Immature natural killer cell (primary cell): Measurements from ENCODE around the gene GNPDA1. TPM values are rescaled to one million over a fixed set of nuclear protein-coding genes. Genes with fewer than 3 reads are reported as not detected.

Source experiments
- DNase-seq, 3 donors: peaks; one replicate each; pipeline ENCODE4 v3.0.0; 2022; ENCODE audit warnings: mixed read lengths in 1 of 3
- H3K27ac Mint-ChIP-seq, 6 donors: one replicate each; pipeline ENCODE4 v1.8.0; 2020; ENCODE audit warnings: mixed read lengths in 6 of 6, mild to moderate bottlenecking in 5 of 6, inconsistent platforms in 4 of 6, moderate library complexity in 3 of 6
- H3K27me3 Mint-ChIP-seq, 3 donors: one replicate each; pipeline ENCODE4 v1.8.0; 2020 to 2021; ENCODE audit warnings: low read depth in 3 of 3, mild to moderate bottlenecking in 3 of 3, mixed read lengths in 3 of 3, moderate library complexity in 3 of 3, inconsistent platforms in 1 of 3
- H3K36me3 Mint-ChIP-seq, 3 donors: one replicate each; pipeline ENCODE4 v1.8.0; 2020; ENCODE audit warnings: mixed read lengths in 3 of 3, inconsistent platforms in 2 of 3, mild to moderate bottlenecking in 2 of 3
- H3K4me1 Mint-ChIP-seq, 2 donors: one replicate each; pipeline ENCODE4 v1.8.0; 2020; ENCODE audit warnings: inconsistent platforms in 2 of 2, mild to moderate bottlenecking in 2 of 2, mixed read lengths in 2 of 2, moderate library complexity in 1 of 2
- H3K4me3 Mint-ChIP-seq, 5 donors: one replicate each; pipeline ENCODE4 v1.8.0; 2020; ENCODE audit warnings: mild to moderate bottlenecking in 5 of 5, mixed read lengths in 5 of 5, inconsistent platforms in 3 of 5, moderate library complexity in 3 of 5
- H3K9me3 Mint-ChIP-seq, 6 donors: one replicate each; pipeline ENCODE4 v1.8.0; 2020; ENCODE audit warnings: mild to moderate bottlenecking in 6 of 6, mixed read lengths in 6 of 6, inconsistent platforms in 4 of 6, moderate library complexity in 3 of 6
- polyA plus RNA-seq, 3 donors: library from polyadenylated mRNA; unstranded; fragments of 300-500 nt; fragmentation: Illumina TruSeq; gene quantifications; one replicate each; pipeline ENCODE4 v1.2.3, GENCODE V29; 2021

Gene GNPDA1
- polyA plus RNA-seq, 3 donors from 2014 or later: 17.5 to 35.9 (median 28.4) TPM

DNA sequence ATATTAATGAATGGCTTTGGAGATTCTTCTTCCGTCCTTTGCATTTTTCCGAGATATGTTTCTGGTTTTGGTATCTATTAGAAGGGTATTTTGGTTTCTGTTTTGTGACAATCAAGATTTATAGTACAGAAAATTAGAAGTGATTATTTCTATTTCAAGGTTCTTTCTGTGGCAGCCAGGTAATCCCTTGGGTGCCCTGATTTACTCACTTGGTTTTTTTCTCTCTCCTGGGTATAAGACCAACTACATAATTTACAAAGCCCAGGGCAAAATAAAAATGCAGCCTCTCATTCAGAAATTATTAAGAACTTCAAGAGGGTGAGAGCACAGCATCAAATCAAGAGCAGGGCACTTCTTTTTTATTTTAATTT, 45.9 kb downstream of the GNPDA1 start:
- Mint-ChIP-seq H3K9me3 (no peaks in the 10 kb centered on the region), H3K27me3 (peaks cover 0 to 8% (median 2%) of the 10 kb centered on the region in 3 donors), H3K36me3 (no peaks in the 10 kb centered on the region), H3K4me3 (no peak overlapping the region), H3K4me1 (peaks cover 34 to 50% of the 10 kb centered on the region in 2 donors), H3K27ac (peak overlapping the region in 1 of 6 donors; percentile 61)
- no peak for DNase-seq

DNA sequence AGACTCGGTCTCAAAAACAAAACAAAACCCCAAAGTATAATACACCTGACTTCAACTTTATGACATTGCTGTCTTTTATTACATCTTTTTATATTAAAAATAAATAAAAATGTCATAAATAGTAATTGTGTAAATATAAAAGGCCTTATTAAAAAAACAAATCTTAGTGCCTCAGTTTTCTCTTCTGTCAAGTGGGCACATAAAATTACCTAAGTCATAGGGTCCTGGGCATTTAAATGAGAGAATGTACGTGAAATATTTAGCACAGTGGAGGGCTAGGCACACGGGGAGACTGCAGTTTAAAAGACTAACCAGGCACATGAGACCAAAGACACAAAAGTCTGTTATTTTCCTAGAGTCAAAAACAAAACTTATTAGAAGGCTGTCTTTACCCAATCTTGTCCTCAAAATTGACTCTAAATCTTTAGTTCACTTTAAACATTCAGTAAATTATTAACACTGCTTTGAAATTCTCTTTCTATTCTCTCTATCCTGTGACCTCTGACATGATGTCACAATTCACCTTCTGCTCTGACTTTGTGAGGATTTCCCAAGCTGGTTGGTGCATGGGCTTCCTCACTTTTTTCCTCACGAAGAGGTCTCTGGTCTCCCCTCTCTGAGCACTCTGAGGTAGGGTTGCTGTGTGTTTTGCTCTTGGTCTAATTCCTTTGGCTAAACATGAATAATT, 46.4 kb downstream of the GNPDA1 start:
- H3K4me1 Mint-ChIP-seq: peaks cover 40 to 56% of the 10 kb centered on the region in 2 donors
- peaks cover under 1 to 10% (median 2%) of the 10 kb centered on the region in 3 donors for H3K27me3 Mint-ChIP-seq
- peak overlapping the region in 1 of 6 donors; percentile 61 for H3K27ac Mint-ChIP-seq
- no peaks in the 10 kb centered on the region for H3K9me3 Mint-ChIP-seq
- no peak for DNase-seq
- H3K4me3 Mint-ChIP-seq: no peak overlapping the region
- no peaks in the 10 kb centered on the region for H3K36me3 Mint-ChIP-seq

GRCh38 chr5:141965071-141965470, 47.8 kb downstream of the GNPDA1 start:
- Mint-ChIP-seq H3K27ac (peak overlapping the region in 1 of 6 donors; percentile 7), H3K27me3 (peaks cover 2 to 10% (median 2%) of the 10 kb centered on the region in 3 donors), H3K4me3 (no peak overlapping the region)

DNA sequence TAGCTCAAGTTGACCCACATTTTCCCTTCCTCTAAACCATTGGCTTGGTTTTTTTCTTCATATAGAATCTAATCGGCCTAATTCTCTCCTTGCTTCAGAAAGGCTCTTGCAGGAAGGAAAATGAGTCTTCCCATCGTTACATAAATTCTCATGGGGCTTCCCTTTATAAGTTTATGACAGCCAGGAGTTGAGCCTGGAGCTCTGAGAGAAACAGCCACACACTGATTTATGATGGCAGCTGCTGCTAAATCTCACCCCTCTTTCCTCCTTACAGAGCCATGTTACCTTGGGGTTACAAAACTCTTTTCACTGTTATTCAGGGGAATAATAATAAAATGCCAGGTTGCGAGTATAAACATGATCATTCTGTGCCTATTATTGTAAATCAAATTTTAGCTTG, 49.1 kb downstream of the GNPDA1 start:
- Mint-ChIP-seq H3K27ac (peak overlapping the region in 1 of 6 donors; percentile 10), H3K36me3 (no peaks in the 10 kb centered on the region), H3K27me3 (peaks cover 0 to 5% (median 2%) of the 10 kb centered on the region in 3 donors), H3K4me1 (peaks cover 41 to 61% of the 10 kb centered on the region in 2 donors), H3K9me3 (no peaks in the 10 kb centered on the region), H3K4me3 (no peak overlapping the region)
- no peak for DNase-seq

More at GRCh38 chr5:141965071-141965470, 47.8 kb downstream of the GNPDA1 start:
- Mint-ChIP-seq H3K36me3 (no peaks in the 10 kb centered on the region), H3K9me3 (no peaks in the 10 kb centered on the region), H3K4me1 (peaks cover 47 to 62% of the 10 kb centered on the region in 2 donors)
- DNase-seq: no peak

DNA sequence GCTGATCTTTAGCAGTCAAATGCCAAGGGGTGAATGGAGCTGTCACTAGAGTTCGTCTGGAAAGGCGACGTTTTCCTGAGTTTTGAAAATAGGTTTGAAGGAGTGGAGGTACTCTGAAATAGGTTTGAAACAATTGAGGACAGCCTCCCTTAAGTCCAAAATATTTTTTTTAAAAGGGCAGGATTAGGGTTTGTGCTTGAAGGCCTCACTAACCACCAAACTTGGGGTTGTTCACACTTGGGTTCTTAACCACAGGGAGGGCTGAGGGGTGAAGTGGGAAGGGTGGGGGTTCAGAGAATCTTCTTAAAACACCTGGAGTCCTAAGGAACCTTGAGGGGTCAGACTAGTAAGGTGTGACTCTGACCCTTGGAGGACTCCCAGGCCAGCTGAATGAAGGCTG, 51.4 kb downstream of the GNPDA1 start:
- Mint-ChIP-seq H3K9me3 (no peaks in the 10 kb centered on the region), H3K4me1 (peaks cover 46 to 55% of the 10 kb centered on the region in 2 donors), H3K4me3 (peak overlapping the region; percentile 69 to 83 (median 78)), H3K27me3 (peaks cover 0 to 2% (median 2%) of the 10 kb centered on the region in 3 donors), H3K27ac (peak overlapping the region; percentile 68 to 94 (median 88)), H3K36me3 (peaks cover 0 to under 1% (median 0%) of the 10 kb centered on the region in 3 donors)
- DNase-seq: peak; percentile 38 to 53 (median 39)

DNA sequence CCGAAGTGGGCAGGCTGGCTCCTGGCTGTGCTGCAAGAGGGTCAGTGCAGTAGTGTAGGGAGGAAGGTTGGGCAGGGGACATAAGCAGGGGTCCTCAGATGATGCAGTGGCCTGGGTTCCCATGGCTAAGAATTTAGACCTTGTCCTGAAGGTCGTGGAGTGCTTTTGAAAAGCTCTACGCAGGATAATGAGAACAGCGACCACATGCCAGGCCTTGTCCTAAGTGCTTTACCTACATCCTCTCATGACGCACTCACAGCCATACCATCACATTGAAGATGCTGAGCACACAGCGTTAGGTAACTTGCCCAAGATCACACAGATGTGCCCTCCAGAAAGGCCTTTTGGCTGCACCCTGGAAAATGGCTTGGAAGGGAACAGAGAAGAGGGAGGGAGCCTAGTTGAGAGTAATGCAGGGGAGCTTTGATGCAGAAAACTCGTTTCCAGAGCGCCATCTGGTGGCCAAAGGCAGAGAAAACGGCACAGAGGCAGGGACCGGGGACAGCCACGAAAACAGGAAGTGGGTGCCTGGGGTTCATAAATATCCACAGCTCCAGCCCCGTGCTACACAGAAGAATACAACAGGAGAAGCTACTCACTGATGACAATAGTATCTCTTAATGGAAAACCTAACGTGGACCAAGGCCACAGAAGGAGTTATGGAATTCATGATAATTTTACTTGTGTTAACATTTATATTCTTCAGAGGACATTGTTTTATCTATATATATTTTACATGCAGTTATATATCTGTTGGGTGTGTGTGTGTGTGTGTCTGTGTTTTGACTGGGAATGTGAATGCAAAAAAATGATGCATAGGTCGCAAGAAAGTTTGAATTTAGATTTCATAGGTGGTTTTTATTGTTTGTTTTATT, 52.1 kb downstream of the GNPDA1 start:
- peaks cover 0 to 2% (median 2%) of the 10 kb centered on the region in 3 donors for H3K27me3 Mint-ChIP-seq
- no peaks in the 10 kb centered on the region for H3K9me3 Mint-ChIP-seq
- H3K4me3 Mint-ChIP-seq: peak overlapping the region; percentile 69 to 83 (median 78)
- peak overlapping the region; percentile 68 to 94 (median 88) for H3K27ac Mint-ChIP-seq
- peaks cover 46 to 55% of the 10 kb centered on the region in 2 donors for H3K4me1 Mint-ChIP-seq
- DNase-seq: peak; percentile 84 to 89 (median 87)
- H3K36me3 Mint-ChIP-seq: peaks cover 0 to 3% (median 0%) of the 10 kb centered on the region in 3 donors

GRCh38 chr5:141960018-141960417, 52.8 kb downstream of the GNPDA1 start:
- no peak for DNase-seq
- H3K4me3 Mint-ChIP-seq: no peak overlapping the region
- H3K27ac Mint-ChIP-seq: peak overlapping the region in 5 of 6 donors; percentile 55 to 94 (median 70)
- H3K9me3 Mint-ChIP-seq: no peaks in the 10 kb centered on the region
- H3K4me1 Mint-ChIP-seq: peaks cover 46 to 55% of the 10 kb centered on the region in 2 donors
- peaks cover 0 to 2% (median 2%) of the 10 kb centered on the region in 3 donors for H3K27me3 Mint-ChIP-seq
- H3K36me3 Mint-ChIP-seq: peaks cover 0 to 3% (median 0%) of the 10 kb centered on the region in 3 donors

- Mint-ChIP-seq H3K9me3 (no peaks in the 10 kb centered on the region), H3K27ac (peak overlapping the region in 2 of 6 donors; percentile 2 to 14), H3K4me1 (peaks cover 46 to 55% of the 10 kb centered on the region in 2 donors), H3K36me3 (peaks cover 0 to 3% (median 0%) of the 10 kb centered on the region in 3 donors), H3K4me3 (peak overlapping the region in 1 of 5 donors; percentile 4), H3K27me3 (peaks cover 0 to 2% (median 2%) of the 10 kb centered on the region in 3 donors)
- no peak for DNase-seq
Observed at GRCh38 chr5:141958546-141959172, 54.2 kb downstream of the GNPDA1 start.

GRCh38 chr5:141958113-141958512, 54.7 kb downstream of the GNPDA1 start, which contains the start of gene PCDH12:
Gene PCDH12 (minus strand): TSS chr5:141958202. CDS start chr5:141957851, 351 bp downstream.
- no peak for DNase-seq
- Mint-ChIP-seq H3K9me3 (no peaks in the 10 kb centered on the region), H3K27ac (peak within 1 kb of the TSS in 3 of 6 donors; percentile 2 to 64 (median 55)), H3K27me3 (peaks cover 0 to 2% (median 2%) of the 10 kb centered on the region in 3 donors), H3K4me3 (peak within 1 kb of the TSS in 3 of 5 donors; percentile 4 to 42 (median 6)), H3K36me3 (peaks cover 0 to 3% (median 0%) of the 10 kb centered on the region in 3 donors), H3K4me1 (peaks cover 46 to 55% of the 10 kb centered on the region in 2 donors)

- no peak overlapping the region for H3K27ac Mint-ChIP-seq
Observed at GRCh38 chr5:141957367-141957996, 55.3 kb downstream of the GNPDA1 start.

GRCh38 chr5:141954194-141954593, 58.6 kb downstream of the GNPDA1 start:
- H3K9me3 Mint-ChIP-seq: no peaks in the 10 kb centered on the region
- no peak overlapping the region for H3K4me3 Mint-ChIP-seq
- peak overlapping the region in 1 of 6 donors; percentile 6 for H3K27ac Mint-ChIP-seq
- H3K4me1 Mint-ChIP-seq: peaks cover 20 to 26% of the 10 kb centered on the region in 2 donors
- peaks cover 0 to 3% (median 0%) of the 10 kb centered on the region in 3 donors for H3K36me3 Mint-ChIP-seq
- no peak for DNase-seq
- H3K27me3 Mint-ChIP-seq: peaks cover 0 to 6% (median 2%) of the 10 kb centered on the region in 3 donors

More at GRCh38 chr5:141957367-141957996, 55.3 kb downstream of the GNPDA1 start:
- no peak overlapping the region for H3K4me3 Mint-ChIP-seq
- H3K36me3 Mint-ChIP-seq: peaks cover 0 to 3% (median 0%) of the 10 kb centered on the region in 3 donors
- no peaks in the 10 kb centered on the region for H3K9me3 Mint-ChIP-seq
- DNase-seq: no peak
- H3K27me3 Mint-ChIP-seq: peaks cover 0 to 2% (median 2%) of the 10 kb centered on the region in 3 donors
- H3K4me1 Mint-ChIP-seq: peaks cover 46 to 49% of the 10 kb centered on the region in 2 donors

- Mint-ChIP-seq H3K4me1 (peaks cover 2 to 8% of the 10 kb centered on the region in 2 donors), H3K4me3 (no peak overlapping the region), H3K27ac (peak overlapping the region in 1 of 6 donors; percentile 44), H3K36me3 (peaks cover 0 to 3% (median 0%) of the 10 kb centered on the region in 3 donors), H3K27me3 (peaks cover 2 to 6% (median 4%) of the 10 kb centered on the region in 3 donors), H3K9me3 (no peaks in the 10 kb centered on the region)
- no peak for DNase-seq
Observed at GRCh38 chr5:141952020-141952419, 60.8 kb downstream of the GNPDA1 start.
